ENCODE measurements around the gene SRGAP2C.
"Not testable (repeated sequence)": the region's sequence is repeated elsewhere in the genome, so short reads cannot be mapped to it uniquely, and the experiment has no call there.

GRCh38 chr1:121376986-121377385 lies 192.2 kb downstream of the SRGAP2C start:
- not testable (repeated sequence) for TF ChIP-seq CTCF (IDR thresholded peaks at IDR 0.05; ENCODE audit: poor library complexity, severe bottlenecking); EP300 (conservative IDR thresholded peaks at IDR 0.05; ENCODE audit: poor library complexity, severe bottlenecking); EZH2 (IDR thresholded peaks at IDR 0.05; ENCODE audit: borderline replicate concordance, insufficient read depth, low read length, poor library complexity, severe bottlenecking); POLR2AphosphoS5 (IDR thresholded peaks at IDR 0.05); RAD21 (conservative IDR thresholded peaks at IDR 0.05); REST (IDR thresholded peaks at IDR 0.05; ENCODE audit: borderline replicate concordance)

Measured in neural cell (in vitro differentiated cells).